ENCODE data around the gene MRPS34.

The MRPS34 gene

DNA sequence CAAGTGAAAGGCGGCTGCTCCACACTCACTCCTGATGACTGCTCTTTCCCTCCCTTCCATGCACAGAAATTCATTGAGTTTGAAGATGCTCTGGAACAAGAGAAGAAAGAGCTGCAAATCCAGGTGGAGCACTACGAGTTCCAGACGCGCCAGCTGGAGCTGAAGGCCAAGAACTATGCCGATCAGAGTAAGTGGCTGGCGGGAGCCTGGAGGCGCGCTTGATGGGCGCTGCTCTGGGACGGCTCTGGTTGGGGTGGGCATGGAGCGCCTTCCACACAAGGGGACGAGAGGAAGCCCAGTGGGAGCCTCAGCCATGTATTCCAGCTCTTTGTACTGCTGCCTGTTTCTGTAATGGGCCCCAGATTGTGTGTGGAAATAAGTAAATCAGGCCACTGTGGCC, 48.4 kb downstream of the MRPS34 start:
- TF ChIP-seq SPI1 (IDR thresholded peaks at IDR 0.05; ENCODE audit: low read depth, low read length) (no peak), TAF1 (IDR thresholded peaks at IDR 0.05; ENCODE audit: low read depth, low read length) (no peak), POLR2AphosphoS5 (IDR thresholded peaks at IDR 0.05; ENCODE audit: low read depth, low read length) (no peak), POLR2A (IDR thresholded peaks at IDR 0.05; ENCODE audit: low read depth, low read length) (no peak), PAX5 (IDR thresholded peaks at IDR 0.05; ENCODE audit: insufficient read depth, low read length, severe bottlenecking) (no peak), POU2F2 (IDR thresholded peaks at IDR 0.05; ENCODE audit: low read depth, low read length) (no peak)
- no peak for DNase-seq (ENCODE audit: insufficient read length, low spot score)
- FAIRE-seq, result no peak

DNA sequence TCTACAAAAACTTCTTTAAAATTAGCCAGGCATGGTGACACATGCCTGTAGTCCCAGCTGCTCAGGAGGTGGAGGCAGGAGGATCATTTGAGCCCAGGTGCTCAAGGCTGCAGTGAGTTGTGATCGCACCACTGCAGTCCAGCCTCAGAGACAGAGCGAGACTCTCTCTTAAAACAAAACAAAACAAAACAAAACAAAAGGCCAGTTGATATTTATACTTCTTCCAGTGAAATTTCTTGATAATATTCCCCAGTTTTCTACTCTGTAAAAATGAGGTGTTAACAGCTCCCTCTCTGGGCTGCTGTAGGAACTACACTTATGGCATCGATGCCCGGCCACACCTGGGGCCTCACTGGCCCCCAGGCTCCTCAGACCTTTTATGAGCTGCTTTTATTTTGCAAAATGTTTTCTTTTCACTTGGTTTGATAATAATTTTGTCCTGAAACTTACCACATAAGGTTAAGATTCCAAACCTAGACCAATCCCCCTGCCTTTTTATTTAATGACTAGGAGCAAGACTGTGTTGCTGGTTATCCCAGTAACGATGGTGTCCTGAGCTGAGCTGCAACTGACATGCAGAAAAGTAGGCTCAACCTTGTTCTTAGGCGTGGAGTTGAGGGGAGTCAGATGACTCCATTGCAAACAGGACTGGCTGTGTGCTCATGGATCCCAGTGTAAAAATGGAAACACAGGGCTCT, 49.3 kb downstream of the MRPS34 start:
- DNase-seq (ENCODE audit: insufficient read length, low spot score), result no peak
- FAIRE-seq, result no peak
- TF ChIP-seq PAX5 (IDR thresholded peaks at IDR 0.05; ENCODE audit: insufficient read depth, low read length, severe bottlenecking) (no peak), POLR2AphosphoS5 (IDR thresholded peaks at IDR 0.05; ENCODE audit: low read depth, low read length) (no peak), TAF1 (IDR thresholded peaks at IDR 0.05; ENCODE audit: low read depth, low read length) (no peak), POLR2A (IDR thresholded peaks at IDR 0.05; ENCODE audit: low read depth, low read length) (no peak), POU2F2 (IDR thresholded peaks at IDR 0.05; ENCODE audit: low read depth, low read length) (no peak), SPI1 (IDR thresholded peaks at IDR 0.05; ENCODE audit: low read depth, low read length) (no peak)

Measured in GM12891 (cell line).